IMR-90 (cell line): ENCODE results near the gene ADTRP. TPM values are rescaled to one million over a fixed set of nuclear protein-coding genes. Genes with fewer than 3 reads are reported as not detected.

Source experiments
- ATAC-seq: fragments of 200-7000 bp; cut with Tn5 transposase; 2 replicates; pipeline ENCODE4 v1.9.1; 2020; ENCODE audit warnings: low read depth, mild to moderate bottlenecking, moderate library complexity
- BruUV-seq: library from RNA; stranded (reverse); fragments of 400-500 nt; replicated peaks from 2 replicates; lab custom pipeline; 2021; lab: Mats Ljungman, UMichigan
- CTCF ChIA-PET: fragments of 300-600 bp; formaldehyde crosslinking; extraction: SDS; loops from one replicate; lab custom pipeline; 2021; ENCODE audit warnings: antibody characterized with exemption; lab: Yijun Ruan, JAX
- POLR2A ChIA-PET: fragments of 300-600 bp; sonication (Branson Sonifier 250); formaldehyde crosslinking; loops from one replicate; lab custom pipeline; 2022; ENCODE audit warnings: antibody characterized with exemption; ENCODE audit not compliant: unreplicated experiment; lab: Charles Lee
- DNase-seq: peaks from one replicate; pipeline ENCODE4 v3.0.0; 2013
- H2AFZ ChIP-seq: replicated peaks from 2 replicates; pipeline ENCODE3; 2013; ENCODE audit warnings: low read length, mild to moderate bottlenecking; ENCODE audit not compliant: poor library complexity
- H2AK5ac ChIP-seq: 2 replicates; pipeline ENCODE4 v1.6.1; 2013; ENCODE audit warnings: low read depth, low read length, inconsistent platforms
- H2AK9ac ChIP-seq: replicated peaks from 2 replicates; pipeline ENCODE3; 2013; ENCODE audit warnings: mild to moderate bottlenecking, low read depth, low read length, moderate library complexity; ENCODE audit not compliant: poor library complexity
- H2BK120ac ChIP-seq: 2 replicates; pipeline ENCODE4 v1.6.1; 2013; ENCODE audit warnings: low read depth, low read length, inconsistent platforms
- H2BK15ac ChIP-seq: 3 replicates; pipeline ENCODE4 v1.6.1; 2013; ENCODE audit warnings: low read depth, low read length, inconsistent platforms
- H2BK20ac ChIP-seq: 2 replicates; pipeline ENCODE4 v1.6.1; 2013; ENCODE audit warnings: low read depth, mild to moderate bottlenecking, inconsistent platforms, low read length, moderate library complexity
- H2BK5ac ChIP-seq: 2 replicates; pipeline ENCODE4 v1.6.1; 2013; ENCODE audit warnings: mild to moderate bottlenecking, low read depth, low read length, inconsistent platforms; ENCODE audit not compliant: poor library complexity, severe bottlenecking
- H3K14ac ChIP-seq: replicated peaks from 2 replicates; pipeline ENCODE4 v1.6.1; 2013; ENCODE audit warnings: low read depth, low read length, inconsistent platforms
- H3K18ac ChIP-seq: 2 replicates; pipeline ENCODE4 v1.6.1; 2013; ENCODE audit warnings: low read depth, low read length, control low read depth
- H3K23ac ChIP-seq: 2 replicates; pipeline ENCODE4 v1.6.1; 2013; ENCODE audit warnings: low read depth, low read length, inconsistent platforms
- H3K27ac ChIP-seq: 2 replicates; pipeline ENCODE4 v1.5.1; 2013; ENCODE audit warnings: mild to moderate bottlenecking, control low read depth, low read length; ENCODE audit not compliant: insufficient read depth
- H3K27me3 ChIP-seq: 2 replicates; pipeline ENCODE4 v1.6.1; 2013; ENCODE audit warnings: low read length; ENCODE audit not compliant: control insufficient read depth, insufficient read depth
- H3K36me3 ChIP-seq: 2 replicates; pipeline ENCODE4 v1.6.1; 2013; ENCODE audit warnings: low read length, mixed read lengths; ENCODE audit not compliant: control insufficient read depth, insufficient read depth
- H3K4ac ChIP-seq: 2 replicates; pipeline ENCODE4 v1.6.1; 2013; ENCODE audit warnings: low read depth, low read length, inconsistent platforms
- H3K4me1 ChIP-seq: 2 replicates; pipeline ENCODE4 v1.6.1; 2013; ENCODE audit warnings: low read length, mixed read lengths; ENCODE audit not compliant: control insufficient read depth, insufficient read depth
- H3K4me2 ChIP-seq: 2 replicates; pipeline ENCODE4 v1.6.1; 2013; ENCODE audit warnings: low read depth, mild to moderate bottlenecking, control low read depth, low read length, moderate library complexity
- H3K4me3 ChIP-seq: 2 replicates; pipeline ENCODE4 v1.5.1; 2013; ENCODE audit warnings: low read depth, mild to moderate bottlenecking, control low read depth, low read length, moderate library complexity; ENCODE audit not compliant: insufficient read depth
- H3K56ac ChIP-seq: 2 replicates; pipeline ENCODE4 v1.6.1; 2013; ENCODE audit warnings: low read length, inconsistent platforms; ENCODE audit not compliant: insufficient read depth; ENCODE audit errors: extremely low read depth
- H3K79me1 ChIP-seq, 2 experiments: 2 replicates each; pipeline ENCODE4 v1.6.1; 2013; ENCODE audit warnings: low read length in 2 of 2, inconsistent platforms in 1 of 2, low read depth in 1 of 2
- H3K9ac ChIP-seq: 2 replicates; pipeline ENCODE4 v1.6.1; 2013; ENCODE audit warnings: low read depth, low read length, control low read depth
- H3K9me1 ChIP-seq: 2 replicates; pipeline ENCODE4 v1.6.1; 2013; ENCODE audit warnings: low read length, inconsistent platforms; ENCODE audit not compliant: insufficient read depth
- H3K9me3 ChIP-seq: 2 replicates; pipeline ENCODE4 v1.6.1; 2013; ENCODE audit warnings: low read length; ENCODE audit not compliant: control insufficient read depth, insufficient read depth
- H4K20me1 ChIP-seq: 2 replicates; pipeline ENCODE4 v1.6.1; 2013; ENCODE audit warnings: low read length, inconsistent platforms; ENCODE audit not compliant: insufficient read depth
- H4K5ac ChIP-seq: 2 replicates; pipeline ENCODE4 v1.6.1; 2013; ENCODE audit warnings: mild to moderate bottlenecking, low read depth, low read length, control low read depth
- H4K8ac ChIP-seq, 2 experiments: 2 replicates each; pipeline ENCODE4 v1.6.1; 2013; ENCODE audit warnings: low read depth in 2 of 2, low read length in 2 of 2, control low read depth in 1 of 2, inconsistent platforms in 1 of 2
- H4K91ac ChIP-seq: 2 replicates; pipeline ENCODE4 v1.6.1; 2013; ENCODE audit warnings: low read depth, low read length, inconsistent platforms; ENCODE audit not compliant: insufficient read depth
- BHLHE40 ChIP-seq: fragments of 150-350 bp; IDR thresholded peaks from 2 replicates; pipeline ENCODE4 v1.6.1; 2016; ENCODE audit warnings: mild to moderate bottlenecking, low read depth, low read length
- CHD1 ChIP-seq: IDR thresholded peaks from 2 replicates; pipeline ENCODE4 v1.6.1; 2012; ENCODE audit warnings: low read depth, low read length, improper control_type of control experiment
- ELK1 ChIP-seq: fragments of 150-350 bp; IDR thresholded peaks from 2 replicates; pipeline ENCODE4 v1.6.1; 2016; ENCODE audit warnings: low read depth, mild to moderate bottlenecking, low read length, moderate library complexity, borderline replicate concordance
- FOS ChIP-seq: fragments of 150-350 bp; IDR thresholded peaks from 2 replicates; pipeline ENCODE4 v1.6.1; 2016; ENCODE audit warnings: low read depth, low read length
- MAFK ChIP-seq: IDR thresholded peaks from 2 replicates; pipeline ENCODE4 v1.6.1; 2012; ENCODE audit warnings: low read depth, low read length, improper control_type of control experiment
- MXI1 ChIP-seq: IDR thresholded peaks from 2 replicates; pipeline ENCODE4 v1.6.1; 2012; ENCODE audit warnings: low read depth, mild to moderate bottlenecking, low read length, moderate library complexity, borderline replicate concordance
- POLR2A ChIP-seq: IDR thresholded peaks from 2 replicates; pipeline ENCODE4 v1.6.1; 2012; ENCODE audit warnings: mild to moderate bottlenecking, low read depth, low read length
- RCOR1 ChIP-seq: IDR thresholded peaks from 2 replicates; pipeline ENCODE4 v1.6.1; 2012; ENCODE audit warnings: mild to moderate bottlenecking, low read length, improper control_type of control experiment; ENCODE audit not compliant: insufficient replicate concordance
- SMC3 ChIP-seq: fragments of 150-350 bp; IDR thresholded peaks from 2 replicates; pipeline ENCODE4 v1.6.1; 2016; ENCODE audit warnings: low read depth, mild to moderate bottlenecking, antibody characterized with exemption, low read length, moderate library complexity
- WGBS, 2 experiments: methylation state at CpG; one replicate each; pipeline versions ENCODE4 v1.1.5 to v1.1.7; 2013; ENCODE audit warnings: missing lambda C conversion rate in 2 of 2; ENCODE audit not compliant: insufficient read length in 1 of 2; ENCODE audit errors: extremely low coverage in 2 of 2; 5-methylcytosine and 5-hydroxymethylcytosine counted together
- dilution Hi-C: fragments of 300-500 bp; cut with HindIII; formaldehyde crosslinking; loops from one replicate; pipeline ENCODE4 v1.14.3; 2018; ENCODE audit warnings: low sequenced_read_pairs; ENCODE audit not compliant: unreplicated experiment
- in situ Hi-C: fragments of 300-500 bp; cut with MboI; formaldehyde crosslinking; loops from 3 replicates; pipeline ENCODE4 v1.14.3; 2019; ENCODE audit warnings: low sequenced_read_pairs, inconsistent platforms, mixed read lengths
- intact Hi-C: fragments of 100-400 bp; cut with micrococcal nuclease; formaldehyde crosslinking; loops from 2 replicates; pipeline ENCODE4 v1.10.0; 2022
- polyA plus RNA-seq, 3 experiments: library from polyadenylated mRNA; depleted of rRNA; stranded (reverse); fragments of >200 nt; gene quantifications; 2 replicates each; pipeline ENCODE4 v1.2.3, GENCODE V29; 2012; ENCODE audit warnings: low replicate concordance in 1 of 3
- total RNA-seq: library from RNA; depleted of rRNA; stranded (reverse); fragments of >200 nt; gene quantifications from 2 replicates; pipeline ENCODE4 v1.2.3, GENCODE V29; 2012

The ADTRP gene
- total and polyA plus RNA-seq, 2 of the 4 experiments (the other 2 are of a cell fraction): 0.50 to 0.72 TPM

- H2AK9ac ChIP-seq: no peak overlapping the region
- no TSS peak for BruUV-seq
- H3K4me3 ChIP-seq: no peak overlapping the region
- ChIA-PET CTCF (interaction anchor here (0.6 to 1.2 kb wide), 2 partner anchors 14 to 100 kb away, joined by 3 to 6 read pairs; no protein-coding TSS in a partner anchor), POLR2A (no interaction called here)
- no peak overlapping the region for H3K27ac ChIP-seq
- peak overlapping the region; percentile 63 for H2BK5ac ChIP-seq
- no peak overlapping the region for H3K56ac ChIP-seq
- H3K4me2 ChIP-seq: no peak overlapping the region
- no CpG with 5 or more reads among the region's 3 CpGs for WGBS, 2 experiments
- peaks cover 2% of the 10 kb centered on the region for H3K9me3 ChIP-seq
- peaks cover 5% of the 10 kb centered on the region; the same call in 1 of the 2 replicates for H3K9me1 ChIP-seq
- H3K14ac ChIP-seq: peak overlapping the region; percentile 74
- no peak overlapping the region for H4K5ac ChIP-seq
- H3K4ac ChIP-seq: peak overlapping the region; percentile 81; the same call in 1 of the 2 replicates
- H3K4me1 ChIP-seq: peaks cover 8% of the 10 kb centered on the region
- peak overlapping the region; percentile 72 for H2BK20ac ChIP-seq
- H2AFZ ChIP-seq: peak overlapping the region; percentile 21
- no peaks in the 10 kb centered on the region for H4K20me1 ChIP-seq
- no peaks in the 10 kb centered on the region for H3K36me3 ChIP-seq
- DNase-seq: peak; percentile 64
- no peak overlapping the region; the same call in 1 of the 2 replicates for H2AK5ac ChIP-seq
- intact Hi-C loops: no loop called here
- H2BK120ac ChIP-seq: peak overlapping the region; percentile 9; the same call in 1 of the 2 replicates
- in situ Hi-C loops: no loop called here
- H3K18ac ChIP-seq: no peak overlapping the region
- H4K91ac ChIP-seq: peak overlapping the region; percentile 26
- no peaks in the 10 kb centered on the region for H3K79me1 ChIP-seq
- peak overlapping the region; percentile 73; the same call in 2 of the 3 replicates for H2BK15ac ChIP-seq
- no peak overlapping the region for H3K9ac ChIP-seq
- H3K23ac ChIP-seq: no peak overlapping the region; the same call in 1 of the 2 replicates
- TF ChIP-seq MAFK (no peak), RCOR1 (no peak), POLR2A (no peak), CHD1 (no peak), ELK1 (no peak), MXI1 (no peak), BHLHE40 (no peak), FOS (no peak), SMC3 (no peak)
- dilution Hi-C loops: no loop called here
- H3K27me3 ChIP-seq: no peaks in the 10 kb centered on the region
- ATAC-seq: peak; percentile 63
- peak overlapping the region; percentile 72 to 75; a peak in 3 of 4 replicates for H4K8ac ChIP-seq
Measured at GRCh38 chr6:11685481-11686093, 93.0 kb downstream of the ADTRP start.
